HG02571 (cell line): Measurements from ENCODE around the gene LRRC8C.

Experiments used
- ATAC-seq: cut with Tn5 transposase; IDR thresholded peaks from one replicate; pipeline ENCODE4 v1.9.1; 2021; ENCODE audit warnings: mild to moderate bottlenecking, moderate library complexity; ENCODE audit not compliant: unreplicated experiment

LRRC8C gene

GRCh38 chr1:89633248-89633799 is 404 bp downstream of the LRRC8C start:
- ATAC-seq, result peak; percentile 42

DNA sequence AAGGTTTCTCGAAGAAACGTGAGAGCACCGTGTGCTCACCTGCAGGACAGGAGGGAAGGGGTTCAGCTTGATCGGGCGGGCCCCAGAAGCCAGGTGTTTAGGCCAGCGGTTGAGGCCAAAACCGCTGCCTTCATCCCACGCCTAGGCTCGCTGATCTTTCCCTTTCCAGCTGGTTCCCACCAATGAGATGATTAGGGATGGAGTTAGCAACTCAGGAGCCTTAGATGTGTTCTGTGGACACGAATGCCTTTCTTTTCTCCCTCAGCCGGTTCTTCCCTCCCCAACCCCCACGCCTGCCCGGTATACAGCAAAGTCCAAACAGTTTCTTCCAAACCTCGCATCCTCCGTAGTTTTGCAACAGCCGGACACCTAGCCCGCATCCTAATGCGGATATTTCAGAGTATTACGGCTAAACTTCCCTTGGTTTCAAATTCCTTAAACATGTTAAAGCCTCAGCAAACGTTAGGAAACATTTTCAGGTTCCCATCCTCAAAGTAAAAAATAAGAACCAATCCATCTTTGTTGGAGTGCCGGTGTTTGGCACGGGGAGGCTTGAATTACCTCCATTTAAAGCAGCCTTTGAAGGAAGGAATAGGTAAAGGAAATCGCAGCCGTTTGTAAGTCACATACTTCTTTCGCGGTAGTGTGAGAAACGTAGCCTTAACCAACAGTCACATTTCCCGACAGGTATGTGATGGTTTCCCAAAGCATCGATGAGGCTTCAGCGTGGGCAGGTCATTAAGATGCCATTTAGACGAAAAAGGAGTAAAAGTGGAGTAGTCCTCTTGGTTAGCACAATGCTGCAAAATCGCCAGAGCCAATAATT is 1.1 kb downstream of the LRRC8C start:
- ATAC-seq, result peak; percentile 10

GRCh38 chr1:89635825-89636815 is 3.2 kb downstream of the LRRC8C start:
- ATAC-seq, result no peak

DNA sequence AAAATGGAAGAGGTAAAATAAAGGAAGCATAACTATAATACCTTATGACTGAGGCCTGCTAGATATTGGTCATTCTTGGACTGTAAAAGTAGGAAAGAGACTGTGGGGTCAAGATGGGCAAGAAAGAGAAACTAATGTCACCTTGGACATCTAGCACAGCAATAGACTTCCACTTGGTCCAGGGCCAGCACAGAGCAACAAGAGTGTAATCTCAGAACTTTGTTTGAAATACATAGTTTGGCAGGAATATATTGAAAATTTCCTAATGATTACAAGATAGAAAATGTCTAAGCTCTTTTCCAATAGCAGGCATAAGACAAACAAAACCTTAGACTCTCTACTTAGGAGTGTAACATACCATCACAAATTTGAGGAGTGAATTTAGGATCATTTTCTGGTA is 4.6 kb downstream of the LRRC8C start:
- ATAC-seq, result no peak

DNA sequence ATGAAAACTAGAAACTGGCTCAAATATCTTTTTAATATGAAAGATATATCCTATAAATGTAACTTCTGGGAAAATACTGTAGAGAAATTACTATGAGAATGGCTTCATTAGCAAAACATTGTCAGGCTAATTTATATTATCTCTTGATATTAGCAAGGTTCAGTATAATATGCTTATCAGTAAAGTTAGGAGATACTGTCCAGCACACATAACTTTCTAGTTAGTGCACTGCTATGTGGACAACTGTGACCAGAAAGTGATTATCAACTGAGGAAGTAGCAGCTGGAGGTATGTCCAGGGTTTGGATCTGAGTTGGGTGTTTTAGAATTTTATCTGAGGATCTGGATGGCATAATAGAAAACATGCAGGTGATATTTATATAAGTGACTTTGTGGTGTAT is 7.5 kb downstream of the LRRC8C start:
- no peak for ATAC-seq

- no peak for ATAC-seq
These were observed 8.9 kb downstream of the LRRC8C start for GRCh38 chr1:89641781-89642180.

DNA sequence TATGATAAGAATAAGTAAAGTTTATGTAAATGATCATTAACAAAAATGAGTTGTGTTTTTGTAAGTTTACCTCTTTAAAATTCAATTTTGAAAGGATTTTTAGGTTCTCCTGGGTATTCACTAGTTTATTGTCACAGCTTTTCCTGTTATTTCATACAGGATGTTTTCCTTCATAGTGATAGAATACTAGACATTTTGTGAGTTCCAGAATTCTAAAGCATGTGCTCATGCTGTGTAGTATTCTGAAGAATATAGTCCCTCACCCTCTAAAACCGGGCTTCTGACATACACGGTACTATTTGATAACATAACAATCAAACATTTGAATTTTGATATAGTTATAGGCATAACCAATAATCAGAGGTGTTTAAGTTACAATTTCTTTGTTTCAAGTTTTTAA is 10.7 kb downstream of the LRRC8C start:
- ATAC-seq, result no peak

DNA sequence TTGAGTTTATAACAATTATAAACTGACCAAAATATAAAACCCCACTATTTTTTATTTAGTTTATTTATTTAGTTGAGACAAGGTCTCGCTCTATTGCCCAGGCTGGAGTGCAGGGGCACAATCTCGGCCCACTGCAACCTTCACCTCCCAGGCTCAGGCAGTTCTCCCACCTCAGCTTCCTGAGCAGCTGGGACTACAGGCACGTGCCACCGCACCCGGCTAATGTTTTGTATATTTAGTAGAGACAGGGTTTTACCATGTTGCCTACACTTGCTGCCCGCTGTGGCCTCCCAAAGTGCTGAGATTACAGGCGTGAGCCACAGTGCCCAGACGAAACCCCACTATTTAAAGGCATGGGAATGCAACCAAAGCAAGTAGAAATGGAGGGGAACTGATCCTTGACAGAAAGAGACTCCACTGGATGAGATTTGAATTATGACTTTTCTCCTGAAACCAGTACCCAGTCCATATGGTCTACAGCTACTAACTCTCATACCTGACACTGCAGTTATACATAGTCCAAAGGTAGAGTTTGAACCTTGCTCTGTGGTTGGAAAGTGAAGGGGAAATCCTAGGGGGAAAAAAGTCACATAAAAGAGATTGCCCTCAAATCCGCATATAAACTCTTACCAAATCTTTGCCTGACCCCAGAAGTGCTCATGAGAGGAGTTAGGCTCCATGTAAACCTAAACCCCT is 11.3 kb downstream of the LRRC8C start:
- ATAC-seq, result no peak

DNA sequence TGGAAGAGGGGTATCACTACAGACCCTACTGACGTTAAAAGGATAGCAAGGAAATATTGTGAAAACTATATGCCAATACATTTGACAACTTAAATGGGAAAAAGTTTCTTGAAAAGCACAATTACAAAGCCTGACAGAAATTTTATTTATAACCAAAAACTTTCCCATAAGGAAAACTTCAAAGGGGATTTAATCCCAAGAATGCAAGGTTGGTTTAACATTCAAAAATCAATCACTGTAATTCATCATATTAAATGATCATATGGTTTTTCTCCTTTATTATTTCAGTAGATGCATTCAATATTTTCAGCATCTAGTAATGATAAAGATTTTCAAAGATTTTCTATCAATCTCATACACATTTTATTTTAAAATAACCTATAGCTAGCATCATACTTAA is 13.3 kb downstream of the LRRC8C start:
- no peak for ATAC-seq

DNA sequence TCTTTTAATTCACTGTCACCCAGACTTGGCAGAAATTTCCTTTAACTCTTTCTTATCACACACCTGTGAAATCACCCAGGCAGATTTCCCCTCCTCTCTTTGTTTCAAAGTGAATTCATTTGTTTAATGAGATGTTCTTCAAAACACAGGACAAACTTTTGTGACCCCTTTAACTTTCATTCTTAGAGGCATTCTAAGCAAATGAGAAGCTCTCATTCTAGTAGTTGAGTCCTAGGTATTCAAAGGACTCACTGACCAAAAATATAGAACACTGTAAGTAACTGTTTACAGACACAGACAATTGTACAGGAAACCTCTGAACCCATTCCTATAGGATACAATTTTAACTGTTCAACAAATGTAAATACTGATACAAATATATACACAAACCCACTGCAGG is 16.9 kb downstream of the LRRC8C start:
- ATAC-seq, result no peak

DNA sequence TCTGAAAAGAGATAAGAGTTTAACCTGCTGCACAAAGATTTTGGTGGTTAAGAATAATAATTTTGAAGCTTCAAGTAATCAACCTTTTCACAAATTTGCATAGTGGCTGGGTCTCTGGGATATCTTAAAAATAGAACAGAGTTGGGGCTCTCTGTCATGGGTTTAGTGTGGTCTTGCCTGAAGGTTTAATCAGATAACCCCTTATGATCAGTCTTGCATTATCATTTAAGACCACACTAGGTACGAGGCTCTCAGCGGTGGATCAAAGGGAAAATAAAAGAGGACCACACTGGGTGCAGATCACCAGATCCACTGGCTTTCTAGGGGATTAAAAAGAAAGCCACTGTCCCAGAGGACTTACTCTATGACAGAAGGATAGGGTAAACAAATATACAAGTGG is 19.5 kb downstream of the LRRC8C start:
- ATAC-seq, result no peak

- ATAC-seq, result no peak
These were observed 25.0 kb downstream of the LRRC8C start for GRCh38 chr1:89657886-89658285.

GRCh38 chr1:89659322-89660081 is 26.6 kb downstream of the LRRC8C start:
- ATAC-seq, result no peak

DNA sequence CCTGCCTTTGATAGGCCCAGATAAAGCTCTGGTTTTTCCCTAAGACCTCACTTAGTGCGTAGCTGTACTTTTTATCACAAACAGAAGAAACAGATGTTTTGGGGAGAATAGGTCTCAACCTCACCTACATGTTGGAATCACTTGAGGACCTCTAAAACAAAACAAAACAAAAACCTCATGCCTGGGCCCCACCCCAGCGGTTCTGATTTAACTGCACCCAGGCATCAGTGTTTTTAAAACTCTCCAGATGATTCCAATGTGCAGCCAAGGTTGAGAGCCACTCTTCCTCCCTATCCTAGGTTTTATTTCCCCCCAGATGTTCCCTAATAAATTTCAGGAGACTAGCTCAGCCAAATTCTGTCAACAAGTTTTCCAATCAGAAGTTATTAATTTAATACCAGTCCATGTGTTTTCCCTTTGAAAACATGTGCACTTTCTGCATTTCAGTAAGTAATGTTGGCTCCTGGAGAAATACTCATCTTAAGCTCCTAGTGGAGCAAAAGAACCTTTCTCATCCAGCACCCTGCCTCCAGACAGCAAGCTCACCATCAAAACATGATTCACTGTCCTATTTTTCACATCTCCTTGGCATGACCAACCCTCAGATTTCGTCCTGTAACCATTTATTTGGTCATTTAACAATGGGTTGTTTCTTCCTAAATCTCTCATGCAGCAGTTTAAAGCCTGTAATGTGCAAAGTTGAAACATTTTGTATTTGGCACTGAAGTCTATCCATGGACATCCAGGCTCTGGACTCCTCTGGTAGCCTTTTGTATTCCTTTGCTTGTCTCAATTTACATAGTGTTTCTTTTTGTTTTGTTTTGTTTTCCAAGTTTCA is 27.5 kb downstream of the LRRC8C start:
- no peak for ATAC-seq

DNA sequence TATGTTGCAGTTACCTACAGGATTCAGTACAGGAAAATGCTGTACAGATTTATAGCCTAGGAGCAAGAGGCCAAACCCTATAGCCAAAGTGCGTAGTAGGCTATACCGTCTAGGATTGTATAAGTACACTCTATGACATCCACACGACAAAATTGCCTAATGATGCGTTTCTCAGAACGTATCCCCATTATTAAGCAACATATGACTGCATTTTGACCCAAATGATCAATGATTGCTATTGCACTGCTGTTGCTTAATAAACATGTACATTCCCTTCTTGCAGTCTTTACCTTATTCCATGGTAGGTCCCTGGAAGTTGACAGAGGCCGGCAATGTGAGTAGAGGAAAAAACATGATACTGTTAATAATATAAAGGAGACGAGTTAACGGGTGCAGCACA is 33.0 kb downstream of the LRRC8C start:
- ATAC-seq, result no peak

DNA sequence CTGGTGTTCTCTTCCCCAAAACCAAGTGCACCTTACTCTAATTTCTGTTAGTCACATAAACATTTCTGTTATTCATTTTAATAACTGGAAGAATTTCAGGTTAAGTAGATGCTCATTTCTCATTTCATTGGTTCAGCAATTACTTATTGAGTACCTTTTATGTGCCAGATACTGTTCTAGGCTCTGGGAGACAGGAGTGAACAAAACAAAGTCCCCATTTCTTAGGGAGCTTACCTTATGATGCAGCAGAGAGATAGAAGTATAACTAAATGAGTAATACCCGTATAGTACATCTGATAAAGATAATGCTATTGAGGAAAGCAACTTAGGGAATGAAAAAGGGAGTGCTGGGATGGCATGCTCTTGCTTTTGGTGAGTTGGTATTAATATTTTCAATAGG is 33.7 kb downstream of the LRRC8C start:
- no peak for ATAC-seq

DNA sequence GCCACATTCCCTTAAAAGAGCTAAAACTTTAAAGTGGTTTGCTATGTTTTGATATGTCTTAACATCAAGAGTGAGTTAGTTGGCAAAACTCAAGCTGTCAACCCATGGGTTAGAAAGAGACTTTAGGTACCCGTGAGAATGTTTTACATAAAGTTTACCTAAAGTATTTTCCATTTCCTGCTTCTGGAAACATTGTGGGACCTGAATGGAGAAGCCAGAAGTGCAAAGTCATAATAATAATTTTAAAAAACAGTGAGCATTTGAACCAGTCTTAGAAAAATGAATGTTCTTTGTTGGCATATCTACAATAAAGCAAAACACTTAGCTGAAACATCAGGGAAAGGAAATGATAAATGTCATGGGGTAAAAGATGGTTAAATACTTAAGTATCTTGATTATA is 34.8 kb downstream of the LRRC8C start:
- ATAC-seq, result no peak

- ATAC-seq, result no peak
These were observed 36.0 kb downstream of the LRRC8C start for GRCh38 chr1:89668961-89669360.

GRCh38 chr1:89669441-89669840 is 36.5 kb downstream of the LRRC8C start:
- ATAC-seq, result no peak
